Measurements from ENCODE around the gene AKIRIN1. TPM values are rescaled to one million over a fixed set of nuclear protein-coding genes. Genes with fewer than 3 reads are reported as not detected.

AKIRIN1 gene
- total RNA-seq, 4 donors from 2014 or later: 59.0 to 93.1 (median 69.2) TPM

GRCh38 chr1:38989979-38990378 is 1.1 kb upstream of the AKIRIN1 start:
- Histone ChIP-seq H3K36me3 (peaks cover 0 to 7% (median 1%) of the 10 kb centered on the region in 4 donors), H3K9me3 (no peaks in the 10 kb centered on the region), H3K4me3 (peak overlapping the region in 1 of 4 donors; percentile 97), H3K27ac (replicated peaks in 1 of 4) (peak overlapping the region in 3 of 4 donors; percentile 95 to 99 (median 96)), H3K27me3 (no peaks in the 10 kb centered on the region), H3K4me1 (peaks cover 17 to 41% (median 30%) of the 10 kb centered on the region in 4 donors)
- DNase-seq (ENCODE audit: extremely low spot score): no peak
- intact Hi-C loops (cut with DNase I): loop anchor here (5.0 kb wide), 2 partner anchors 37 to 133 kb away; partner anchors contain the start of genes NDUFS5 and RRAGC
- WGBS: 31% methylated on average over 2 of the region's 2 CpGs
- TF ChIP-seq POLR2A (IDR thresholded peaks at IDR 0.05; ENCODE audit: low read depth): no peak
- TF ChIP-seq EP300 (IDR thresholded peaks at IDR 0.05): no peak
- TF ChIP-seq POLR2AphosphoS5 (IDR thresholded peaks at IDR 0.05): no peak
- TF ChIP-seq CTCF (IDR thresholded peaks at IDR 0.05): no peak

DNA sequence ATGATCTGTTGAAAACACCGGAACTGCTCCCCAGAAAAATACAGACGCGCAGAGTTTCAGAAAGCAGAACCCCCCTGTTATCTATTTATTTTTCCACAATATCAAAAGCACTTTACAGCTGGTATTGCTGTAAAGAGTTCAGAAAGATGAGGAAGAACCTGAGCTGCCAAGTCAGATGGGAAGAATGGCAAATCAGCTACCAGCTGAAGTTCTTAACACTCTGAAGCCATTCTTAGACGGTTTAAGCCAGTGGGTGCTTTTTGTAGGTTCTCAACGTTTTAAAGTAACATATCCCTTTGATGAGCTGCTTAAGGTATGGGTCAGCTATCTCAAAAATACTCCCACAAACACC is 714 bp upstream of the AKIRIN1 start:
- no peak for DNase-seq (ENCODE audit: extremely low spot score)
- H3K4me3 ChIP-seq: peak overlapping the region; percentile 97 to 100 (median 100)
- TF ChIP-seq CTCF (IDR thresholded peaks at IDR 0.05) (no peak), EP300 (IDR thresholded peaks at IDR 0.05) (no peak), POLR2AphosphoS5 (IDR thresholded peaks at IDR 0.05) (no peak), POLR2A (IDR thresholded peaks at IDR 0.05; ENCODE audit: low read depth) (no peak)
- H3K9me3 ChIP-seq: no peaks in the 10 kb centered on the region
- intact Hi-C loops (cut with DNase I): loop anchor here (5.0 kb wide), 2 partner anchors 37 to 133 kb away; partner anchors contain the start of genes NDUFS5 and RRAGC
- peaks cover 0 to 9% (median 2%) of the 10 kb centered on the region in 4 donors for H3K36me3 ChIP-seq
- no peaks in the 10 kb centered on the region for H3K27me3 ChIP-seq
- H3K27ac ChIP-seq (replicated peaks in 1 of 4): peak overlapping the region; percentile 95 to 99 (median 98)
- H3K4me1 ChIP-seq: peaks cover 18 to 45% (median 34%) of the 10 kb centered on the region in 4 donors
- WGBS: 22% methylated on average over 5 of the region's 5 CpGs

DNA sequence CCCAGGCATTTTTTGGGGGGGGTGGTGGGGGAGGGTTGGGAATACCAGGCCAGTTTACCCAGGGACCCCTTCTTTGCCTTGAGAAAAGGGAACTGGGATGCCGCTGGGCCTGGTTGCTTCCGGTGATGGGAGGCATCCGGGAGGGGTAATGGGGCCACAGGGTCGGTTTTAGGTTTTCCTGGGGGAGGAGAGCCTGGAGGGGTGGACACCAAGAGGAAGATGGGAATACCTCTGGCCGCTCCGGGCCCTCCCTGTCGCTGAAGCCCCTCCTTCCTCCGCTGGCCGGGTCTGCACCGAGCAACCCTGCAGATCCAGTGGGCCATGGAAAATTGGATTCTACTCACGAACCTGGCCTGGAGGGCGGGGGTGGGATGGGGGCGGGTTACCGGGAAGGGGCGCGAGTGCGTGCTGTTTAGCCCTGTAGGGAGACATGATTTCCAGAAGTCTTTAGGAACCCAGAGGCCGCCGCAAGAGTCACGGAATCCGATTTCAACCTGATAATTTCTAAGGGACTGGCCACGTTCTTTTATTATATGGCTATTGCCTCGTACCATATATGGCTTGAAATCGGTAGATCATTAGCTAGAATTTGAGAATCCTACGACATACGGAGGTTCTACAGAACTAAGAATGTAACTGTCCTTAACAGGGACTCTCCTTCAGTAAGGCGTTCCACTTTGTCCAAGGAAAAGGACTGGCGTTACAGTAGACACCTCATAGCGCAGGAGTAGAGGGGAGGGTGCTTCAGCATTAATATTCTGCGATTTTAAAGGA is 749 bp downstream of the AKIRIN1 start:
- peak overlapping the region; percentile 97 to 100 (median 100) for H3K4me3 ChIP-seq
- peaks cover 0 to 19% (median 8%) of the 10 kb centered on the region in 4 donors for H3K36me3 ChIP-seq
- no peak for DNase-seq (ENCODE audit: extremely low spot score)
- intact Hi-C loops (cut with DNase I): loop anchor here (5.0 kb wide), 2 partner anchors 35 to 135 kb away; partner anchors contain the start of genes NDUFS5 and RRAGC
- H3K9me3 ChIP-seq: no peaks in the 10 kb centered on the region
- peaks cover 27 to 58% (median 48%) of the 10 kb centered on the region in 4 donors for H3K4me1 ChIP-seq
- WGBS: 0% methylated on average over 23 of the region's 30 CpGs
- H3K27me3 ChIP-seq: no peaks in the 10 kb centered on the region
- no peak for TF ChIP-seq EP300 (IDR thresholded peaks at IDR 0.05)
- no peak for TF ChIP-seq CTCF (IDR thresholded peaks at IDR 0.05)
- no peak for TF ChIP-seq POLR2AphosphoS5 (IDR thresholded peaks at IDR 0.05)
- no peak for TF ChIP-seq POLR2A (IDR thresholded peaks at IDR 0.05; ENCODE audit: low read depth)
- peak overlapping the region; percentile 95 to 99 (median 98) for H3K27ac ChIP-seq (replicated peaks in 1 of 4)

- DNase-seq (ENCODE audit: extremely low spot score): no peak
- 22% methylated on average over 11 of the region's 11 CpGs for WGBS
- H3K27ac ChIP-seq (replicated peaks in 1 of 4): peak overlapping the region; percentile 95 to 99 (median 98)
- H3K4me3 ChIP-seq: peak overlapping the region; percentile 97 to 100 (median 100)
- H3K4me1 ChIP-seq: peaks cover 34 to 65% (median 55%) of the 10 kb centered on the region in 4 donors
- intact Hi-C loops (cut with DNase I): loop anchor here (5.0 kb wide), 2 partner anchors 35 to 135 kb away; partner anchors contain the start of genes NDUFS5 and RRAGC
- no peak for TF ChIP-seq POLR2A (IDR thresholded peaks at IDR 0.05; ENCODE audit: low read depth)
- TF ChIP-seq POLR2AphosphoS5 (IDR thresholded peaks at IDR 0.05): no peak
- no peak for TF ChIP-seq CTCF (IDR thresholded peaks at IDR 0.05)
- no peak for TF ChIP-seq EP300 (IDR thresholded peaks at IDR 0.05)
- peaks cover 0 to 19% (median 8%) of the 10 kb centered on the region in 4 donors for H3K36me3 ChIP-seq
- H3K9me3 ChIP-seq: no peaks in the 10 kb centered on the region
- no peaks in the 10 kb centered on the region for H3K27me3 ChIP-seq
Measured at GRCh38 chr1:38992412-38993111, 1.5 kb downstream of the AKIRIN1 start.
